IPS-11a (cell line): ENCODE data around the gene MEIS1.

ENCODE experiments used
- H3K4me3 ChIP-seq: one replicate; pipeline ENCODE4 v1.5.1; 2013; ENCODE audit warnings: low read depth, low read length, control low read depth

Gene MEIS1

DNA sequence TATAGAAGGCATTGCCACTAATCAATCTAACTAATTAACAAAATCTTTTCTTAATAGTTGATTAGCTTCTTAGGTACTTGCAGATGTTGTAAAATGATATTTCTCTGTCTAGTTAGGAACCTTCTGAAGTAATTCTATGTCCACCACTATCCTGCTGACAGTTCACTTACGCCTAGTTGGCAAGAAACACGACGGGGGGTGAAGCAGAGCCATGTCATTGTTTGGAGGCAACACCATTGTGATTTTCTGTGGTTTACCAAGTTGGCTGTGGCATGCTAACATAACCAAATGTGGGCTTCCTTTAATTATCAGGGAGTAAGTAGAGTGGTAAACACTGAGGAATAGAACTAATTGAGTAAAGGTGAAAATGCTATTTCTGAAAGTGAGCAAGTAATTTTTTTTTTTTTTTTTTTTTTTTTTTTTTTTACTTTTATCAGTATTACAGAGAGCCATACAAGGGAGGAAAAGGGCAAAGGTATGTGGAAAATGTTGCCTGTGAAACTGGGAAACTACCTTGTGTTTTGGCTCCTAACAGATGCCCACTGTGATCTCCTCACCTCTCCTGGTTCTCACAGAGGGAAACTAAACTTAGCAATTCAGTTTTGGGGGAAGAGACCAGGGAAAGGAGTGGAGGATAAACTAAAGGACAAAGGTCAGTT is 126.8 kb downstream of the MEIS1 start:
- no peak overlapping the region for H3K4me3 ChIP-seq

DNA sequence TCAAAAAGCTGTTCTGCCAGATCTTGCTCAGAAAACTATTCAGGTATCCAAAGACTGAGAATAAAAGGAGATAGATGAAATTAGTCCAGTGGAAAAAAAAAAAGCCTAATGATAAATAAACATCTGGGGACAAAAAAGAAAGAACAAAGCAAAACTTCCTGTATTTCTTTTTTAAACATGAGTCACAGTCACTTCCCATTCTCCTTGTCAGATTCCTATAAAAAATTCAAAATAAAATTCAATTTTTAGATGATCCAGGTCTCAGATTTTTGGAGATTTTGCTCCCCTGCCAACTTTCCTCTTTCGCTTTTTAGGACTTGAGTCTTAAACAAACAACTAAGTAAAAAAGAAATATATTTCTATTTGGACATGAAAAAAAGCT is 127.4 kb downstream of the MEIS1 start:
- no peak overlapping the region for H3K4me3 ChIP-seq

GRCh38 chr2:66563473-66563872 is 128.5 kb downstream of the MEIS1 start:
- no peak overlapping the region for H3K4me3 ChIP-seq

DNA sequence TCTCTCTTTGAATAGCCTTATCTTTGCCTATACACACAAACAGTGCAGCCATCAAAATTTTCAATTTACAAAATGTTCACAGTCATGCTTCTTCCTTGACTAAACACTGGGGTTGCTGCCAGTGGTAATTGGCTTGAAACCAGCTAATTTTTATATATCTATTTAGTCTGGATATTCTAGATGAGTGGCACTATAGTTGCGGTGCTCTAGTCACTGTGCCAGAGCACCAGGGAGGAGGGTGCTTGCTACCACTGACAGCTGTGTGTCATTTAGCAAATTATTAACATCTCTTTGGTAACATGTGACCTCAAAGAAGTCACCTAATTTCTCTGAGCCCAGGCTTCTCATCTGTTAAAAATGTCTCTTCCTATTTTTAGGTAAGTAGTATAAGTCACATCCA is 130.4 kb downstream of the MEIS1 start:
- no peak overlapping the region for H3K4me3 ChIP-seq

GRCh38 chr2:66566726-66567399 is 131.9 kb downstream of the MEIS1 start:
- H3K4me3 ChIP-seq = no peak overlapping the region

GRCh38 chr2:66567729-66568128 is 132.8 kb downstream of the MEIS1 start:
- H3K4me3 ChIP-seq = no peak overlapping the region

DNA sequence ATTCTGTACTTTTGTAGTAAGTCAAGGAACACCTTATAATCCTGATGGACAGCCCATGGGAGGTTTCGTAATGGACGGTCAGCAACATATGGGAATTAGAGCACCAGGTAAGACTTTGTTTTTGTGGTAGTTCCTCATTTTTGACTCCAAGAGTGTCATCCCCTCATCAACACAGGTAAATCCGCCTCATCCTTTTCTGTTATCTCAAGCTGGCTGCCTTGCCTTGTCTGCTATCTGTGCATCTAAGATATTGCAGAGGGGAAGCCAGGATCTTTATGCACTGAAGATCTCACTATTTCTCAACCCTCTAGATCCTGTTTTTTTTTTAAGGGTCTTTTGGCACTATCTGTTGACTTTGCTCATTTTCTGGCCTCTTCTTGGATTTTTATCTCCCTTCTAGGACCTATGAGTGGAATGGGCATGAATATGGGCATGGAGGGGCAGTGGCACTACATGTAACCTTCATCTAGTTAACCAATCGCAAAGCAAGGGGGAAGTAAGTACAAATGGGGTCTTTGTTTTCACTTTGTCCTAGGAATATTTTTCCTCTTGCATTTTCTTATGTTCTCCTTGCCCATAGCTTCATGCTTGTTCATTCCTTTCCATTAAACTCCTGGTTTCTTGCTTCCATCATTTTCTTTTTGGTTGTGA is 133.8 kb downstream of the MEIS1 start:
- no peak overlapping the region for H3K4me3 ChIP-seq

DNA sequence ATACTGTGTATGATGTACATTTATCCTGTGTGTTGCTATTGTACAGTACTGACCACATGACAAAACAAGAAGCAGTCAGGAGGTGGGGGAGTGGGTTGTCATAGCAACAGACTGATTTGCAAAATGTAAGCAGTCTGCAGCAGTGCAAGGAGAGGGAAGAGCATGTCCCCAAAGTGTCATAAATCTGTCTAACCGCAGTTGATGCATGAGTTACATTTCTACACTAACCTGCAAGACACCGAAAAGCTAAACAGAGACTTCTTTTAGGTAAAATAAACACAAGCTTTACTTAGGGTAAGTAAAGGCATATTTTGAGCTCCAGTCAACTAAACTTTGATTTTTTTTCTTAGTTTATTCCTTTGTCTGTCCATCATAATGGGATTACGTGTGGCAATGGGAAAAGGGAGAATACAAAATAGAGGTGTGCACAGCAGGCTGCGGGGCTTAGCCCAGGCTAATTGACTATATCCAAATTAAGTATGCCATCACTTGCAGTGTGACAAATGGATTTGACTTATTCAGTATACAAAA is 134.5 kb downstream of the MEIS1 start:
- no peak overlapping the region for H3K4me3 ChIP-seq

GRCh38 chr2:66569974-66570373 is 135.0 kb downstream of the MEIS1 start:
- H3K4me3 ChIP-seq = no peak overlapping the region

- no peak overlapping the region for H3K4me3 ChIP-seq
Measured at GRCh38 chr2:66570471-66570870, 135.5 kb downstream of the MEIS1 start.

GRCh38 chr2:66571918-66572317 is 137.0 kb downstream of the MEIS1 start:
- H3K4me3 ChIP-seq = no peak overlapping the region

- no peak overlapping the region for H3K4me3 ChIP-seq
Measured at GRCh38 chr2:66572391-66572790, 137.5 kb downstream of the MEIS1 start.

DNA sequence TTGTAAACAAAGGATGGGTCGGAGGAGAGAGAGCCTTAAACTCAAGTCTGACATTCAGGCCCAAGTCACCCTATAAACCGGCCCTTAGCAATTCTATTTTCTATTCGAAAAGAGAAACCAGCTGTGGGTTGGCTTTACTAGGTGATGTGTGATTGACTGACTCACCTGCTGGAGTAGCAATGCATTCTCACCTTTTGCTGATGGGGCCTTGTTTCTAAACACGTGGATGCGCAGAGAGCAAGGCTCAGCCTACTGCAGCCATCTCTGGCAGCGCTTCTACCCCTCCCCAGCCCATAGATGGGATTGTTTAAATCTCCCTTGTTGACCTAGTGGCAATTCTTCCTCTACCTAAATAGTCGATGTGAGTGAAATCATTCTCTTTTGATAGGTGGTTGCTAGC is 138.5 kb downstream of the MEIS1 start:
- no peak overlapping the region for H3K4me3 ChIP-seq

DNA sequence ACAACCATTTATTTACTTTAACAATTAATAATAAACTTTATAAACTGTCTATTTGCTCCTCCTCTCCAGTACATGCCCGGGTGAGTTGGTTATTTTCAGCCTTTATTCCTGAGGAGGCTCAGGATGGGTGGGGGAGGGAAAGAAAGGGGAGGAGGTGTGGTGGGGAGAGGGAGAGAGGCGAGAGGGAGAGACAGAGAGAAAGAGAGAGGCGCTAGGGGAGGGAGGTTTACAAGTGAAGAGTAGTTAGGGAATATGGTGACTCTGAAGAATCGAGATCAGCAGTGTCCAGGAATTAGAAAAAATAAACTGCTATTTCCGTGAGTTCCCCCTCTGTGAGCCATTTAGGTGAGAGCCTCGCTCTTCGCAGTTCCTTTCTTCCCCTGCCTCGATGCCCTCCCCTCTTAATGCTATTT is 138.9 kb downstream of the MEIS1 start:
- H3K4me3 ChIP-seq = no peak overlapping the region

DNA sequence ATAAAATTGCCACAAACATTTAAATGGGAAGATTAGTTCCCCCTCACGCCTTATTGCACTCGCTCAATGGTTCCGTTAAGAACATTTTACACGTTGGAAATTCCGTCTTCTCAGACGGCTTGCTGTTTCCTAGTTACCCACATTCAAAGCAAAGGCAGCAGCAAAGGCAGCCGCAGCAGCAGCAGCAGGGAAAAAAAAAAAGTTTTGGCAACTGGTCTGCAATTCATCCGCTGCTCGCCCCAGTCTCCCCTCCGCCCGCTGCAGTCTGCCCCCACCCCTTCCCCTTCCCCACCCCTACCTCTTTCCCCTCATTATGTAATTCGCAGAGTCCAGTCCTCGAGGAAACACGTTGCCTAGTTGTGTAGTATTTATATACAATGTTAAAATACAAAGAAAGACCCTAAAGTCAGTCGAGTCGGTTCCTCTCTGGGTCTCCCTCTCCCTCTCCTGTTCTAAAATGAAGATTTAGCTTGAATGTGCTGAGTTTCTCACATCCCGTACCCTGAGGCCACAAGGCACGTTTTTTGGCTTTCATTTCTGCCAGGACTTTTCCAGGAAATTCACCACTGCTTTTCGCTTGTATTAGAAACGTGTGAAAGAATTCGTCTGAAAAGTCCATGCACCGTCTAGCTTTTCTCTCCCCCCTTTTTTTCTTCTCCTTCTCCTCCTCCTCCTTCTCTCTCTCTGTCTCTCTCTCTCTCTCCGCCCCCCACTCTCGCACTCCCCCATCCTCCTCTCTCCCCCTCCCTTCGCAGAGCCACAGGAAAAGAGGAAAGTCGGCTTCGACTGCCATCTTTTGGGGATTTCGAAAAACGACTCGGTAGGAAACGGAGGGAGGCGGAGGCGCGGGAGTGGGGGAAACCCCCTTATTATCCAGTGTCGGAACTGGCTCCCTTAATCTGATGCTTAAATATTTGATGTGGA is 140.0 kb downstream of the MEIS1 start:
- peak overlapping the region; percentile 45 for H3K4me3 ChIP-seq

DNA sequence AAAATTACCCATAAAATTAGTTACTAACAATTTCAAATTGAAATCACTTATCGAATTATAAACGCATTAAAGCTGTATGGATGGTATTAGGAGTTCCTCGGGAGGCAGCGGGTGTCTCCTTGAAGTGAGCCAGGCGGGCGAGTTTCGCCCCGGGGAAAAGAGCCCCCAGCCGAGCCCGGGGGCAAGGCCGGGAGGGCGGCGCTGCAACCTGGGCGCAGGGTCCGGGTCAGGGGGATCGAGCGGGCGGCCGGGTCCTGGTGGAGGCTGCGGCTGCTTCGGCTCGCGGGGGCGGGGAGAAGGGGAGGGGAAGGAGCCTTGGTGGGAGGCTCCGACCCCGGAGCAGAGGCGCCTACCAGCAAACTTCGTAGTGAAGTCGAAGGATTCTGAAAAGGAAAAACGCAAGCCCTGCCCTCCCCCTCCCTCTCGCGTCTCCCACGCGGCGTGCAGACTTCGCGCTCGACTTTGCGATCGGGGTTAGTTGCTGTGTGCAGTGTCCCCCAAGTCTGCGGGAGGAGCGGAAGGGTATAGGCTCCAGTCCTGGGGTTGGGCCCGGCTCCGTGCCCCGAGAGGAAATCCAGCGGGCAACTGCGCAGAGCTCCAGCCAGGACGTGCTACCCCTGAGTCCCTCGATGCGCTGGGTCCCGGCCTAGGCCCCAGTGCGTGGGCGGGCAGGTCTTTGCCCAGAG is 140.8 kb downstream of the MEIS1 start:
- H3K4me3 ChIP-seq = peak overlapping the region; percentile 45

- no peak overlapping the region for H3K4me3 ChIP-seq
Measured at GRCh38 chr2:66576311-66576560, 141.3 kb downstream of the MEIS1 start.

DNA sequence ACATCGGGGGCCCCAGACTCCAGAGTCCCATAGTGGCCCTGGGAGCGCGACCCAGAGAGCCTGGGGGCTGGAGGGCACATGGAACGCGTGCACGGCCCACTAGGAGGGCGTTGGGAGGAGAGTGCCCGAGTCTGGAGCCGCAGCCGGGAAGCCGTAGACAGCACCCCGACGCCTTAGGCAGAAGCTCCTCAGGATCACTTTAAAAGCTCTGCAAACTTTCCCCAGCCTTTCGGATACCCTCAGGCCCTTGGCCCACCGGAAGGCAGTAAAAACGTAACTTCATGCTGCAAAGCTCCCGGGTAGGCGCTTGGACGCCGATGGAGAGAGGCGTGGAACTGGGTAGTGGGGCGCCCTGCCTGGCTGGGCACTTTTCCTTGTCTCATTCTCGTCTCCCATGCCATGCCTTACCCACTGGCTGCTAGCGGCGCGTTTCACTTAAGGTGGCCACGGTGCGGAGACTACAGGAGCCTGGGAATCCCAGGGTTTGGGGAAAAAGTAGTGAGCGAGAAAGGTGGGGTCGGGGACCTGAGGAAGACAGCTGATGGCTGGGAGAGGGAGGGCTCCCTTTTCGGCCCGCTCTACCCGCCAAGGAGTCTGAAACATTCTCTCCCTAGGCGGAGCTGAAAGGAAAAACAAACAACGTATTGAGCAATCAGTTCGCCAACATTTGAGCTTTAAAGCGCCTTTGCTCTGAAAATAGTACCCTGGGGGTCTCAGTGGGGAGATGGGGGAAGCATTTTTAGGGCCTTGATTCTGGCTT is 141.8 kb downstream of the MEIS1 start:
- peak overlapping the region; percentile 8 for H3K4me3 ChIP-seq

DNA sequence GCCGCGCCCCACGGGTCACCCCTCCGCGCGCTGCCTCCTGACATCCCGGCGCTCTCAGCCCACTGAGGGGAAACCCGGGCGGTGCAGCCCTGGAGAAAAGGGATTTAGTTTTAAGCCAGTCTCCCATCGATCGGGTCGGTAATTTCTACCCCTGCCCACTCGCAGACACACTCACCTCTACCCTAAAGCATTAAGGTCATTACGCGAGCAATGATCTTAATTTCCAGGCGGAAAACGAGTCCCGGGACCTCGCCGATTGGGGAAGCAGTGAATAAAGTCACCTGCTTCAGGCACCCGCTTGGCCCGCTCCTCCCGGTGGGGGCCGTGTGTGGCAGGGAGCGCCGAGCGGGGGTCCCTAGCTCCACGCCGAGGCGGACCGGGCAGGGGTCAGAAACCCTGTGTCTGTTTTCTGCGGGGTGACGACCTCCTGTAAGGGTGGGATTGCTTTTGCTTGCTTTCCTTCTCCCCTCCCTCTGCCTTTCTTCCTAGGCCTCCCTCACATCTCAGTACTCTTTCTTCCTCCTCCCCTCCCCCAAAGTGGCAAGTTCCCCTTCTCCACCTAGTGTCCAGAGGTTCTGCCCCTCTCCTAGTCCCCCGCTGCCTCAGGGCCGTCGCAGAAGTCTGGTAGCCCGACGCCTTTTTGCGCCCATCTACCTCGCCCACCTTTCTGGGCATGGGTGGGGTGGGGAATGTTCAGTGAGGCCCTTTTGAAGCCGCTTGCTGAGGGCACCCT is 142.6 kb downstream of the MEIS1 start:
- H3K4me3 ChIP-seq = peak overlapping the region; percentile 10
